OCI-LY1 (cell line): ENCODE measurements around the gene ZNF470.

ENCODE experiments used
- H2AFZ ChIP-seq: fragments of 200-600 bp; sonication (generic), shearing (Covaris generic); 2 replicates; pipeline ENCODE4 v1.6.0; 2014; ENCODE audit warnings: antibody characterized with exemption, mild to moderate bottlenecking, low read length
- H3F3A ChIP-seq: fragments of 200-600 bp; sonication (generic), shearing (Covaris generic); 2 replicates; pipeline ENCODE4 v1.6.0; 2014; ENCODE audit warnings: mild to moderate bottlenecking, antibody characterized with exemption, low read length, moderate library complexity; ENCODE audit not compliant: insufficient read depth
- H3K27ac ChIP-seq: fragments of 200-600 bp; sonication (generic); 2 replicates; pipeline ENCODE4 v1.5.1; 2014; ENCODE audit warnings: low read length, mixed run types, mild to moderate bottlenecking, low read depth; ENCODE audit not compliant: poor library complexity, severe bottlenecking
- H3K27me3 ChIP-seq: fragments of 200-600 bp; sonication (generic); 2 replicates; pipeline ENCODE4 v1.6.0; 2014; ENCODE audit warnings: antibody characterized with exemption, mild to moderate bottlenecking, low read length, moderate library complexity; ENCODE audit not compliant: insufficient read depth
- H3K36me3 ChIP-seq: fragments of 200-600 bp; sonication (generic); 2 replicates; pipeline ENCODE4 v1.6.1; 2014; ENCODE audit warnings: mild to moderate bottlenecking, antibody characterized with exemption, low read length, moderate library complexity, mixed read lengths; ENCODE audit not compliant: insufficient read depth
- H3K4me1 ChIP-seq: fragments of 200-600 bp; sonication (generic); 2 replicates; pipeline ENCODE4 v1.5.1; 2014; ENCODE audit warnings: mild to moderate bottlenecking, low read length, moderate library complexity; ENCODE audit not compliant: insufficient read depth, severe bottlenecking
- H3K4me2 ChIP-seq: fragments of 200-600 bp; sonication (generic), shearing (Covaris generic); 2 replicates; pipeline ENCODE4 v1.6.1; 2014; ENCODE audit warnings: low read length
- H3K4me3 ChIP-seq: fragments of 200-600 bp; sonication (generic); 2 replicates; pipeline ENCODE4 v1.5.1; 2014; ENCODE audit warnings: low read length, low read depth, mild to moderate bottlenecking, mixed read lengths; ENCODE audit not compliant: poor library complexity, severe bottlenecking
- H3K79me2 ChIP-seq: fragments of 200-600 bp; shearing (Covaris generic); 2 replicates; pipeline ENCODE4 v1.6.1; 2016; ENCODE audit warnings: mixed run types, low read length, mixed read lengths; ENCODE audit not compliant: insufficient read depth
- H3K9ac ChIP-seq: fragments of 200-600 bp; sonication (generic), shearing (Covaris generic); 2 replicates; pipeline ENCODE4 v1.6.1; 2014; ENCODE audit warnings: mild to moderate bottlenecking, low read length, mixed read lengths
- H3K9me2 ChIP-seq: fragments of 200-600 bp; sonication (generic), shearing (Covaris generic); 2 replicates; pipeline ENCODE4 v1.6.1; 2014; ENCODE audit warnings: low read depth, mild to moderate bottlenecking, low read length, mixed read lengths
- H3K9me3 ChIP-seq: fragments of 200-600 bp; shearing (Covaris generic); 2 replicates; pipeline ENCODE4 v1.6.1; 2014; ENCODE audit warnings: low read length, mixed read lengths
- H4K20me1 ChIP-seq: fragments of 200-600 bp; sonication (generic), shearing (Covaris generic); 2 replicates; pipeline ENCODE4 v1.6.0; 2016; ENCODE audit warnings: mild to moderate bottlenecking, low read length; ENCODE audit not compliant: insufficient read depth
- CTCF ChIP-seq: fragments of 200-600 bp; sonication (generic), shearing (Covaris generic); IDR thresholded peaks from 2 replicates; pipeline ENCODE4 v1.5.1; 2017; ENCODE audit warnings: mild to moderate bottlenecking, antibody characterized with exemption, low read length, moderate library complexity, mixed read lengths
- EZH2 ChIP-seq: fragments of 200-600 bp; sonication (generic), shearing (Covaris generic); IDR thresholded peaks from 2 replicates; pipeline ENCODE4 v1.8.0; 2017; ENCODE audit warnings: borderline replicate concordance, mixed run types, mild to moderate bottlenecking, antibody characterized with exemption, low read length, moderate library complexity, mixed read lengths

ZNF470 gene

GRCh38 chr19:56577719-56578602 is 10.7 kb downstream of the ZNF470 start:
- Histone ChIP-seq H2AFZ (no peak overlapping the region), H3K4me2 (no peak overlapping the region), H3K27me3 (no peaks in the 10 kb centered on the region), H3K79me2 (no peaks in the 10 kb centered on the region), H3K9me3 (peaks cover 43% of the 10 kb centered on the region), H3F3A (no peaks in the 10 kb centered on the region), H3K4me1 (no peaks in the 10 kb centered on the region), H3K9me2 (no peaks in the 10 kb centered on the region), H3K4me3 (no peak overlapping the region), H3K36me3 (no peaks in the 10 kb centered on the region), H4K20me1 (no peaks in the 10 kb centered on the region), H3K9ac (no peak overlapping the region), H3K27ac (no peak overlapping the region)
- no peak for TF ChIP-seq EZH2
- no peak for TF ChIP-seq CTCF

GRCh38 chr19:56594446-56594782 is 27.1 kb downstream of the ZNF470 start:
- no peaks in the 10 kb centered on the region; the same call in 1 of the 2 replicates for H3K9me3 ChIP-seq
- H2AFZ ChIP-seq, result 0 out of 2 replicates have a peak overlapping the region, but pooled peaks have one; percentile 2
- H3K36me3 ChIP-seq, result peaks cover 15% of the 10 kb centered on the region; the same call in 1 of the 2 replicates
- no peaks in the 10 kb centered on the region for H3K9me2 ChIP-seq
- no peaks in the 10 kb centered on the region for H3F3A ChIP-seq
- no peaks in the 10 kb centered on the region for H3K27me3 ChIP-seq
- H4K20me1 ChIP-seq, result no peaks in the 10 kb centered on the region
- H3K79me2 ChIP-seq, result no peaks in the 10 kb centered on the region
- peak overlapping the region; percentile 71 for H3K4me3 ChIP-seq
- peak overlapping the region; percentile 61; the same call in 1 of the 2 replicates for H3K4me2 ChIP-seq
- H3K27ac ChIP-seq, result no peak overlapping the region
- TF ChIP-seq EZH2 (no peak), CTCF (no peak)
- H3K9ac ChIP-seq, result no peak overlapping the region
- peaks cover 7% of the 10 kb centered on the region for H3K4me1 ChIP-seq

DNA sequence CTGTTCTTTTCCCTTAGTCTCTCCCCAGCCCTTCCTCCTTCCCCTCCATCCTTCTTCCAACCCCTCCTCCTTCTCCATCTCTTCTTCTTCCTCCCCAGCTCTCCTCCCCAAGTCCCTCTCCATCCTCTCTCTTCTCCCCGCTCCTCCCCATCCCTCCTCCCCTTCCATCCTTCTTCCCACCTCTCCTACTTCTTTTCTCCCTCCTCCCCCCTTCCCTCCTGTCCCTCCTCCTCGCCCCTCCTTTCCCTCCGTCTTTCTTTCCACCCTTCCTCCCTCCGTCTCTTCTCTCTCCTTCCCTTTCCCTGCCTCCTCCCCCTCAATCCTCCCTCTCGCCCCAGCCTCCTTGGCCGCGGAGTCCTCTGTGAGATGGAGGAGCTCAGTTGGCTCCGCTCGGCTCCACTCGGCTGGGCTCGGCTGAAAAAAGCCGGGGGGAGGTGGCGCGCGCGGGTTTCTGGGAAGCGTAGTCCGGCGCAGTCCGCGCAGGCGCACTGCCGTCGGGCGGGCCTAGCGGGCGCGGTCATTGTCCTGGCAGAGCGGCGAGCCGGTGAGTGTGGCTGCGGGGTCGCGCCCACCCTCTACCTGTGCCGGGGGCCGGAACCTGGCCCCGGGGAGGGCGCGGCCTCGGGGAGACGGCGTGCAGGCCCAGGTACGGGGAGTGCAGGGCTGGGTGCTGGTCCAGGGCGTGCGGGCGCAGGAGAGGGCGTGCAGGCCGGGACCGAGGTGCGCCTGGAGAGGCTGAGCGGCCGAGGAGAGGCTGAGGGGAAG is 27.7 kb downstream of the ZNF470 start, which contains the start of gene ZNF71:
Gene ZNF71, plus strand, starts transcription at position 520 of the 765 bp plus-strand sequence. CDS start 6,257 bp downstream, outside the sequence.
- peaks cover 15% of the 10 kb centered on the region; the same call in 1 of the 2 replicates for H3K36me3 ChIP-seq
- H3K9me2 ChIP-seq, result no peaks in the 10 kb centered on the region
- H3F3A ChIP-seq, result no peaks in the 10 kb centered on the region
- 0 out of 2 replicates have a peak within 1 kb of the TSS, but pooled peaks have one; percentile 2 for H2AFZ ChIP-seq
- H4K20me1 ChIP-seq, result no peaks in the 10 kb centered on the region
- peak within 1 kb of the TSS; percentile 71 for H3K9ac ChIP-seq
- H3K9me3 ChIP-seq, result no peaks in the 10 kb centered on the region; the same call in 1 of the 2 replicates
- no peak for TF ChIP-seq CTCF
- TF ChIP-seq EZH2, result no peak
- H3K27ac ChIP-seq, result no peak within 1 kb of the TSS
- peak within 1 kb of the TSS; percentile 61 for H3K4me2 ChIP-seq
- H3K27me3 ChIP-seq, result no peaks in the 10 kb centered on the region
- peaks cover 7% of the 10 kb centered on the region for H3K4me1 ChIP-seq
- H3K4me3 ChIP-seq, result peak within 1 kb of the TSS; percentile 71
- H3K79me2 ChIP-seq, result no peaks in the 10 kb centered on the region
